Neural crest cell (in vitro differentiated cells): ENCODE data around the gene EPB41L4A. TPM values are rescaled to one million over a fixed set of nuclear protein-coding genes. Genes with fewer than 3 reads are reported as not detected.

ENCODE experiments used
- DNase-seq: peaks from one replicate; pipeline ENCODE4 v3.0.0; 2021; ENCODE audit warnings: low read depth, mixed read lengths, low spot score
- H3K27ac Mint-ChIP-seq: one replicate; pipeline ENCODE4 v1.8.0; 2021; ENCODE audit warnings: mild to moderate bottlenecking, mixed read lengths; ENCODE audit not compliant: unreplicated experiment
- H3K27me3 Mint-ChIP-seq: 2 replicates; pipeline ENCODE4 v1.8.0; 2021; ENCODE audit warnings: low read depth, mild to moderate bottlenecking, mixed read lengths
- H3K36me3 Mint-ChIP-seq: 2 replicates; pipeline ENCODE4 v1.8.0; 2021; ENCODE audit warnings: low read depth, mild to moderate bottlenecking, mixed read lengths
- H3K4me1 Mint-ChIP-seq: 2 replicates; pipeline ENCODE4 v1.8.0; 2021; ENCODE audit warnings: mixed read lengths
- H3K4me3 Mint-ChIP-seq: one replicate; pipeline ENCODE4 v1.8.0; 2021; ENCODE audit warnings: mild to moderate bottlenecking, mixed read lengths
- H3K9me3 Mint-ChIP-seq: 2 replicates; pipeline ENCODE4 v1.8.0; 2021; ENCODE audit warnings: mixed read lengths
- total RNA-seq: library from RNA; stranded (reverse); gene quantifications from 2 replicates; pipeline ENCODE4 v1.2.1, GENCODE V29; 2021
- TF ChIP-seq, protein P1 (sequence below): fragments of 200-600 bp; sonication (generic); conservative IDR thresholded peaks from 2 replicates; pipeline ENCODE4 v1.5.0; 2021; ENCODE audit warnings: antibody characterized with exemption, mild to moderate bottlenecking

Gene EPB41L4A
- total RNA-seq, 1 donor from 2014 or later: 10.8 TPM

DNA sequence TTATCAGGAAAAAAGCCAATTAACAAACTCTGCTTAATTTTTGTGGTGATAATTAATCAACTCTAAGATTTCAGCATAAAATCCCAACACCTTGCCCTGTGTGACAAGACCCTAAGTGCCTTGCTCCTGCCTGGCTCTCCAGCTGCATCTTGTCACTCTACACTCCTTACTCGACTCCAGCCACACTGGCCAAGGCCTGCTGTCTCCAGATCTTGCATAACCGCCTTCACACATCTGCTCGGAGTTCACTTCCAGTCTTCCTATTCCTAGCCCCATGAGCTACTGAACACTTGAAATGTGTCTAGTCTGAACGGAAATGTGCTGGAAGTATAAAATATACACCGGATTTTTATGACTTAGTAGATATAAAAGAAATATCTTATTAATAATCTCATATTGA, 259.6 kb downstream of the EPB41L4A start:
- DNase-seq: no peak
- H3K4me1 Mint-ChIP-seq: peaks cover 23% of the 10 kb centered on the region
- H3K27me3 Mint-ChIP-seq: peaks cover 21% of the 10 kb centered on the region
- H3K4me3 Mint-ChIP-seq: peak overlapping the region; percentile 69
- H3K27ac Mint-ChIP-seq: no peak overlapping the region
- H3K9me3 Mint-ChIP-seq: peaks cover 9% of the 10 kb centered on the region
- TF ChIP-seq, protein P1, sequence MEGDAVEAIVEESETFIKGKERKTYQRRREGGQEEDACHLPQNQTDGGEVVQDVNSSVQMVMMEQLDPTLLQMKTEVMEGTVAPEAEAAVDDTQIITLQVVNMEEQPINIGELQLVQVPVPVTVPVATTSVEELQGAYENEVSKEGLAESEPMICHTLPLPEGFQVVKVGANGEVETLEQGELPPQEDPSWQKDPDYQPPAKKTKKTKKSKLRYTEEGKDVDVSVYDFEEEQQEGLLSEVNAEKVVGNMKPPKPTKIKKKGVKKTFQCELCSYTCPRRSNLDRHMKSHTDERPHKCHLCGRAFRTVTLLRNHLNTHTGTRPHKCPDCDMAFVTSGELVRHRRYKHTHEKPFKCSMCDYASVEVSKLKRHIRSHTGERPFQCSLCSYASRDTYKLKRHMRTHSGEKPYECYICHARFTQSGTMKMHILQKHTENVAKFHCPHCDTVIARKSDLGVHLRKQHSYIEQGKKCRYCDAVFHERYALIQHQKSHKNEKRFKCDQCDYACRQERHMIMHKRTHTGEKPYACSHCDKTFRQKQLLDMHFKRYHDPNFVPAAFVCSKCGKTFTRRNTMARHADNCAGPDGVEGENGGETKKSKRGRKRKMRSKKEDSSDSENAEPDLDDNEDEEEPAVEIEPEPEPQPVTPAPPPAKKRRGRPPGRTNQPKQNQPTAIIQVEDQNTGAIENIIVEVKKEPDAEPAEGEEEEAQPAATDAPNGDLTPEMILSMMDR: no peak
- H3K36me3 Mint-ChIP-seq: peaks cover 12% of the 10 kb centered on the region

DNA sequence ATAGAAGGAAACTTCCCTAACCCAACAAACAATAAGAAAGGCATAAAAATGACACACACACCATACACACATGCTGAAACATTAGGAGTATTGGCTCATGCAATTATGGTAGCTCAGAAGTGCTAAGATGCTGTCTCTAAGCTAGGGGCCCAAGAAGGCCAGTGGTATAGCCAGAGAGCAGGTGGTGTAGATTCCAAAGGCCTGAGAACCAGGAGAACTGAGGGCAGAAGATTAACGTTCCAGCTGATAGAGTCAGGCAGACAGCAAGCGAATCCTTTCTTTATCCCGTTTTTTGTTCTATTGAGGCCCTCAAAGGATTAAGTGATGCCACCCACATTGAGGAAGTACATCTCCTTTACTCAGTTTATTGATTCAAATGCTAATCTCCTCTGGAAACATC, 262.9 kb downstream of the EPB41L4A start:
- Mint-ChIP-seq H3K4me3 (no peak overlapping the region), H3K4me1 (peaks cover 6% of the 10 kb centered on the region), H3K27me3 (peaks cover 21% of the 10 kb centered on the region), H3K27ac (peak overlapping the region; percentile 84), H3K9me3 (peaks cover 9% of the 10 kb centered on the region), H3K36me3 (no peaks in the 10 kb centered on the region)
- DNase-seq: no peak
- TF ChIP-seq, protein P1: no peak

GRCh38 chr5:112154940-112155686, 264.0 kb downstream of the EPB41L4A start:
- H3K27ac Mint-ChIP-seq: no peak overlapping the region
- H3K4me3 Mint-ChIP-seq: no peak overlapping the region
- peaks cover 3% of the 10 kb centered on the region for H3K9me3 Mint-ChIP-seq
- H3K36me3 Mint-ChIP-seq: no peaks in the 10 kb centered on the region
- TF ChIP-seq, protein P1: no peak
- H3K27me3 Mint-ChIP-seq: peaks cover 17% of the 10 kb centered on the region
- no peak for DNase-seq
- no peaks in the 10 kb centered on the region for H3K4me1 Mint-ChIP-seq

- H3K4me3 Mint-ChIP-seq: no peak overlapping the region
- H3K9me3 Mint-ChIP-seq: no peaks in the 10 kb centered on the region
- DNase-seq: no peak
- TF ChIP-seq, protein P1: no peak
- H3K36me3 Mint-ChIP-seq: no peaks in the 10 kb centered on the region
- H3K4me1 Mint-ChIP-seq: no peaks in the 10 kb centered on the region
- no peaks in the 10 kb centered on the region for H3K27me3 Mint-ChIP-seq
- no peak overlapping the region for H3K27ac Mint-ChIP-seq
These were observed 269.4 kb downstream of the EPB41L4A start for GRCh38 chr5:112149727-112150126.

- no peaks in the 10 kb centered on the region for H3K9me3 Mint-ChIP-seq
- H3K27me3 Mint-ChIP-seq: no peaks in the 10 kb centered on the region
- peak; percentile 49 for DNase-seq
- H3K4me3 Mint-ChIP-seq: no peak overlapping the region
- H3K36me3 Mint-ChIP-seq: no peaks in the 10 kb centered on the region
- TF ChIP-seq, protein P1: peak; percentile 94
- no peak overlapping the region for H3K27ac Mint-ChIP-seq
- H3K4me1 Mint-ChIP-seq: no peaks in the 10 kb centered on the region
These were observed 272.5 kb downstream of the EPB41L4A start for GRCh38 chr5:112146323-112147226.
